IMR-90 (cell line): Measurements from ENCODE around the gene PRTFDC1. TPM values are rescaled to one million over a fixed set of nuclear protein-coding genes. Genes with fewer than 3 reads are reported as not detected.

Source experiments
- ATAC-seq: fragments of 200-7000 bp; cut with Tn5 transposase; 2 replicates; pipeline ENCODE4 v1.9.1; 2020; ENCODE audit warnings: low read depth, mild to moderate bottlenecking, moderate library complexity
- BruUV-seq: library from RNA; stranded (reverse); fragments of 400-500 nt; replicated peaks from 2 replicates; lab custom pipeline; 2021; lab: Mats Ljungman, UMichigan
- CTCF ChIA-PET: fragments of 300-600 bp; formaldehyde crosslinking; extraction: SDS; loops from one replicate; lab custom pipeline; 2021; ENCODE audit warnings: antibody characterized with exemption; lab: Yijun Ruan, JAX
- POLR2A ChIA-PET: fragments of 300-600 bp; sonication (Branson Sonifier 250); formaldehyde crosslinking; loops from one replicate; lab custom pipeline; 2022; ENCODE audit warnings: antibody characterized with exemption; ENCODE audit not compliant: unreplicated experiment; lab: Charles Lee
- DNase-seq: peaks from one replicate; pipeline ENCODE4 v3.0.0; 2013
- H2AFZ ChIP-seq: replicated peaks from 2 replicates; pipeline ENCODE3; 2013; ENCODE audit warnings: low read length, mild to moderate bottlenecking; ENCODE audit not compliant: poor library complexity
- H2AK5ac ChIP-seq: 2 replicates; pipeline ENCODE4 v1.6.1; 2013; ENCODE audit warnings: low read depth, low read length, inconsistent platforms
- H2AK9ac ChIP-seq: replicated peaks from 2 replicates; pipeline ENCODE3; 2013; ENCODE audit warnings: mild to moderate bottlenecking, low read depth, low read length, moderate library complexity; ENCODE audit not compliant: poor library complexity
- H2BK120ac ChIP-seq: 2 replicates; pipeline ENCODE4 v1.6.1; 2013; ENCODE audit warnings: low read depth, low read length, inconsistent platforms
- H2BK15ac ChIP-seq: 3 replicates; pipeline ENCODE4 v1.6.1; 2013; ENCODE audit warnings: low read depth, low read length, inconsistent platforms
- H2BK20ac ChIP-seq: 2 replicates; pipeline ENCODE4 v1.6.1; 2013; ENCODE audit warnings: low read depth, mild to moderate bottlenecking, inconsistent platforms, low read length, moderate library complexity
- H2BK5ac ChIP-seq: 2 replicates; pipeline ENCODE4 v1.6.1; 2013; ENCODE audit warnings: mild to moderate bottlenecking, low read depth, low read length, inconsistent platforms; ENCODE audit not compliant: poor library complexity, severe bottlenecking
- H3K14ac ChIP-seq: replicated peaks from 2 replicates; pipeline ENCODE4 v1.6.1; 2013; ENCODE audit warnings: low read depth, low read length, inconsistent platforms
- H3K18ac ChIP-seq: 2 replicates; pipeline ENCODE4 v1.6.1; 2013; ENCODE audit warnings: low read depth, low read length, control low read depth
- H3K23ac ChIP-seq: 2 replicates; pipeline ENCODE4 v1.6.1; 2013; ENCODE audit warnings: low read depth, low read length, inconsistent platforms
- H3K27ac ChIP-seq: 2 replicates; pipeline ENCODE4 v1.5.1; 2013; ENCODE audit warnings: mild to moderate bottlenecking, control low read depth, low read length; ENCODE audit not compliant: insufficient read depth
- H3K27me3 ChIP-seq: 2 replicates; pipeline ENCODE4 v1.6.1; 2013; ENCODE audit warnings: low read length; ENCODE audit not compliant: control insufficient read depth, insufficient read depth
- H3K36me3 ChIP-seq: 2 replicates; pipeline ENCODE4 v1.6.1; 2013; ENCODE audit warnings: low read length, mixed read lengths; ENCODE audit not compliant: control insufficient read depth, insufficient read depth
- H3K4ac ChIP-seq: 2 replicates; pipeline ENCODE4 v1.6.1; 2013; ENCODE audit warnings: low read depth, low read length, inconsistent platforms
- H3K4me1 ChIP-seq: 2 replicates; pipeline ENCODE4 v1.6.1; 2013; ENCODE audit warnings: low read length, mixed read lengths; ENCODE audit not compliant: control insufficient read depth, insufficient read depth
- H3K4me2 ChIP-seq: 2 replicates; pipeline ENCODE4 v1.6.1; 2013; ENCODE audit warnings: low read depth, mild to moderate bottlenecking, control low read depth, low read length, moderate library complexity
- H3K4me3 ChIP-seq: 2 replicates; pipeline ENCODE4 v1.5.1; 2013; ENCODE audit warnings: low read depth, mild to moderate bottlenecking, control low read depth, low read length, moderate library complexity; ENCODE audit not compliant: insufficient read depth
- H3K56ac ChIP-seq: 2 replicates; pipeline ENCODE4 v1.6.1; 2013; ENCODE audit warnings: low read length, inconsistent platforms; ENCODE audit not compliant: insufficient read depth; ENCODE audit errors: extremely low read depth
- H3K79me1 ChIP-seq, 2 experiments: 2 replicates each; pipeline ENCODE4 v1.6.1; 2013; ENCODE audit warnings: low read length in 2 of 2, inconsistent platforms in 1 of 2, low read depth in 1 of 2
- H3K9ac ChIP-seq: 2 replicates; pipeline ENCODE4 v1.6.1; 2013; ENCODE audit warnings: low read depth, low read length, control low read depth
- H3K9me1 ChIP-seq: 2 replicates; pipeline ENCODE4 v1.6.1; 2013; ENCODE audit warnings: low read length, inconsistent platforms; ENCODE audit not compliant: insufficient read depth
- H3K9me3 ChIP-seq: 2 replicates; pipeline ENCODE4 v1.6.1; 2013; ENCODE audit warnings: low read length; ENCODE audit not compliant: control insufficient read depth, insufficient read depth
- H4K20me1 ChIP-seq: 2 replicates; pipeline ENCODE4 v1.6.1; 2013; ENCODE audit warnings: low read length, inconsistent platforms; ENCODE audit not compliant: insufficient read depth
- H4K5ac ChIP-seq: 2 replicates; pipeline ENCODE4 v1.6.1; 2013; ENCODE audit warnings: mild to moderate bottlenecking, low read depth, low read length, control low read depth
- H4K8ac ChIP-seq, 2 experiments: 2 replicates each; pipeline ENCODE4 v1.6.1; 2013; ENCODE audit warnings: low read depth in 2 of 2, low read length in 2 of 2, control low read depth in 1 of 2, inconsistent platforms in 1 of 2
- H4K91ac ChIP-seq: 2 replicates; pipeline ENCODE4 v1.6.1; 2013; ENCODE audit warnings: low read depth, low read length, inconsistent platforms; ENCODE audit not compliant: insufficient read depth
- BHLHE40 ChIP-seq: fragments of 150-350 bp; IDR thresholded peaks from 2 replicates; pipeline ENCODE4 v1.6.1; 2016; ENCODE audit warnings: mild to moderate bottlenecking, low read depth, low read length
- CEBPB ChIP-seq: IDR thresholded peaks from 2 replicates; pipeline ENCODE4 v1.6.1; 2012; ENCODE audit warnings: low read depth, low read length, improper control_type of control experiment
- FOS ChIP-seq: fragments of 150-350 bp; IDR thresholded peaks from 2 replicates; pipeline ENCODE4 v1.6.1; 2016; ENCODE audit warnings: low read depth, low read length
- RFX5 ChIP-seq: IDR thresholded peaks from 2 replicates; pipeline ENCODE4 v1.8.0; 2012; ENCODE audit warnings: low read depth, mild to moderate bottlenecking, low read length, moderate library complexity
- SMC3 ChIP-seq: fragments of 150-350 bp; IDR thresholded peaks from 2 replicates; pipeline ENCODE4 v1.6.1; 2016; ENCODE audit warnings: low read depth, mild to moderate bottlenecking, antibody characterized with exemption, low read length, moderate library complexity
- WGBS, 2 experiments: methylation state at CpG; one replicate each; pipeline versions ENCODE4 v1.1.5 to v1.1.7; 2013; ENCODE audit warnings: missing lambda C conversion rate in 2 of 2; ENCODE audit not compliant: insufficient read length in 1 of 2; ENCODE audit errors: extremely low coverage in 2 of 2; 5-methylcytosine and 5-hydroxymethylcytosine counted together
- dilution Hi-C: fragments of 300-500 bp; cut with HindIII; formaldehyde crosslinking; loops from one replicate; pipeline ENCODE4 v1.14.3; 2018; ENCODE audit warnings: low sequenced_read_pairs; ENCODE audit not compliant: unreplicated experiment
- in situ Hi-C: fragments of 300-500 bp; cut with MboI; formaldehyde crosslinking; loops from 3 replicates; pipeline ENCODE4 v1.14.3; 2019; ENCODE audit warnings: low sequenced_read_pairs, inconsistent platforms, mixed read lengths
- intact Hi-C: fragments of 100-400 bp; cut with micrococcal nuclease; formaldehyde crosslinking; loops from 2 replicates; pipeline ENCODE4 v1.10.0; 2022
- polyA plus RNA-seq, 3 experiments: library from polyadenylated mRNA; depleted of rRNA; stranded (reverse); fragments of >200 nt; gene quantifications; 2 replicates each; pipeline ENCODE4 v1.2.3, GENCODE V29; 2012; ENCODE audit warnings: low replicate concordance in 1 of 3
- total RNA-seq: library from RNA; depleted of rRNA; stranded (reverse); fragments of >200 nt; gene quantifications from 2 replicates; pipeline ENCODE4 v1.2.3, GENCODE V29; 2012
- TF ChIP-seq, protein P1 (sequence below): fragments of 150-350 bp; IDR thresholded peaks from 2 replicates; pipeline ENCODE4 v1.6.1; 2017; ENCODE audit warnings: mild to moderate bottlenecking, antibody characterized with exemption, low read length, low read depth

Gene PRTFDC1
- total and polyA plus RNA-seq, 2 of the 4 experiments (the other 2 are of a cell fraction), result 12.3 to 17.9 TPM

DNA sequence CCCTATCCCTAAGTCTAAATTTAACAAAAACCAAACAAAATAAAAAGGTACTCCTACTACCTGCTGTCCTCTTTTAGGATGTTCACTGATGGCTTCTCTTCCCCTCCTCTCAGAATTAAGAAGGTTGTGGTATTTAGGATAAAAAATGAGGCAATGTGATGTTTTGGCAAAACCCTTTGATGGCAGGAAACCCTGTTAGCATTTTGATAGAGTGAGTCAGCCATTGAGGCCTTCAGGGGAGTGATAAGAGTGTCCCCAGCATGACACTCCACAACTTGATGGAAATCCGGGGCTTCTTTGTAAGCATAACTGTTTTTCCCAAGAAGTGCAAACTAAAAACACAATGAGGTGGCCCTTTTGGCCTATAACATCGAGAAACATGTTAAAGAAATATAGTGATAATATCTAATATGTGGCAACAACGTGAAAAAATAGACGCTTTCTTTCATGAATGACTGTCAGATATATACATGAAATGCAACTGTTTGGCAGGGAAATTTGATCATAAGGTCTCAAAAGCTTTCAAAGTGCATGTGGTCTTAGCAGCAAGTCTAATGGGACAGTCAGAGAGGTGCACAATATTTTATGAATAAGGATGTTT, 55.0 kb downstream of the PRTFDC1 start:
- BruUV-seq, result no TSS peak

More for the DNA sequence above, 55.0 kb downstream of the PRTFDC1 start:
- Histone ChIP-seq H3K36me3 (no peaks in the 10 kb centered on the region), H4K20me1 (no peaks in the 10 kb centered on the region), H3K79me1 (peaks cover 0 to 18% of the 10 kb centered on the region in 2 experiments; a peak in 2 of 4 replicates), H2AFZ (no peak overlapping the region), H3K9me3 (no peaks in the 10 kb centered on the region), H3K56ac (no peak overlapping the region), H3K4ac (no peak overlapping the region), H2AK9ac (no peak overlapping the region), H3K4me2 (no peak overlapping the region), H3K14ac (no peak overlapping the region), H3K18ac (no peak overlapping the region), H3K27ac (no peak overlapping the region), H3K4me1 (peaks cover 17% of the 10 kb centered on the region), H2BK120ac (no peak overlapping the region), H2BK20ac (no peak overlapping the region), H3K9ac (no peak overlapping the region), H3K9me1 (peaks cover 21% of the 10 kb centered on the region), H3K4me3 (no peak overlapping the region), H4K5ac (no peak overlapping the region), H3K27me3 (no peaks in the 10 kb centered on the region), H3K23ac (no peak overlapping the region), H2BK5ac (no peak overlapping the region), H2AK5ac (no peak overlapping the region), H4K91ac (no peak overlapping the region), H2BK15ac (no peak overlapping the region), H4K8ac (no peak overlapping the region)
- dilution Hi-C loops (no loop called here), in situ Hi-C loops (no loop called here), intact Hi-C loops (loop anchor here (1.0 kb wide), 1 partner anchor 173 kb away; no protein-coding TSS in a partner anchor)
- 67% methylated on average over 1 of the region's 4 CpGs; no CpG with 5 or more reads in 1 of the 2 experiments for WGBS, 2 experiments
- ChIA-PET POLR2A (no interaction called here), CTCF (no interaction called here)
- DNase-seq (peak; percentile 78), ATAC-seq (peak; percentile 45)
- no peak for TF ChIP-seq RFX5
- TF ChIP-seq SMC3, result no peak
- TF ChIP-seq FOS, result peak; percentile 57; the same call in 1 of the 2 replicates
- peak; percentile 27; the same call in 1 of the 2 replicates for TF ChIP-seq CEBPB
- 0 out of 2 replicates have a peak, but pooled peaks have one; percentile 23 for TF ChIP-seq BHLHE40
- TF ChIP-seq, protein P1, sequence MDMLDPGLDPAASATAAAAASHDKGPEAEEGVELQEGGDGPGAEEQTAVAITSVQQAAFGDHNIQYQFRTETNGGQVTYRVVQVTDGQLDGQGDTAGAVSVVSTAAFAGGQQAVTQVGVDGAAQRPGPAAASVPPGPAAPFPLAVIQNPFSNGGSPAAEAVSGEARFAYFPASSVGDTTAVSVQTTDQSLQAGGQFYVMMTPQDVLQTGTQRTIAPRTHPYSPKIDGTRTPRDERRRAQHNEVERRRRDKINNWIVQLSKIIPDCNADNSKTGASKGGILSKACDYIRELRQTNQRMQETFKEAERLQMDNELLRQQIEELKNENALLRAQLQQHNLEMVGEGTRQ, result no peak
